GM06990 (cell line): Measurements from ENCODE around the gene MEIOSIN.
"Not testable (repeated sequence)": the region's sequence is repeated elsewhere in the genome, so short reads cannot be mapped to it uniquely, and the experiment has no call there.

Source experiments
- DNase-seq: peaks from one replicate; pipeline ENCODE4 v3.0.0-alpha.2; 2011; ENCODE audit not compliant: insufficient read length; ENCODE audit errors: extremely low read depth
- H3K27me3 ChIP-seq: replicated peaks from 2 replicates; pipeline ENCODE4 v1.6.0; 2011; ENCODE audit warnings: low read length; ENCODE audit not compliant: control insufficient read depth, insufficient read depth
- H3K36me3 ChIP-seq: 2 replicates; pipeline ENCODE4 v1.5.1; 2011; ENCODE audit warnings: low read length; ENCODE audit not compliant: control insufficient read depth, insufficient read depth
- H3K4me3 ChIP-seq: replicated peaks from 2 replicates; pipeline ENCODE4 v1.5.1; 2011; ENCODE audit warnings: low read depth, mild to moderate bottlenecking, control low read depth, low read length
- CTCF ChIP-seq: IDR thresholded peaks from 2 replicates; pipeline ENCODE4 v1.5.1; 2011; ENCODE audit warnings: low read length, control low read depth, mild to moderate bottlenecking, inconsistent platforms; ENCODE audit not compliant: insufficient read depth, poor library complexity, severe bottlenecking

Gene MEIOSIN

DNA sequence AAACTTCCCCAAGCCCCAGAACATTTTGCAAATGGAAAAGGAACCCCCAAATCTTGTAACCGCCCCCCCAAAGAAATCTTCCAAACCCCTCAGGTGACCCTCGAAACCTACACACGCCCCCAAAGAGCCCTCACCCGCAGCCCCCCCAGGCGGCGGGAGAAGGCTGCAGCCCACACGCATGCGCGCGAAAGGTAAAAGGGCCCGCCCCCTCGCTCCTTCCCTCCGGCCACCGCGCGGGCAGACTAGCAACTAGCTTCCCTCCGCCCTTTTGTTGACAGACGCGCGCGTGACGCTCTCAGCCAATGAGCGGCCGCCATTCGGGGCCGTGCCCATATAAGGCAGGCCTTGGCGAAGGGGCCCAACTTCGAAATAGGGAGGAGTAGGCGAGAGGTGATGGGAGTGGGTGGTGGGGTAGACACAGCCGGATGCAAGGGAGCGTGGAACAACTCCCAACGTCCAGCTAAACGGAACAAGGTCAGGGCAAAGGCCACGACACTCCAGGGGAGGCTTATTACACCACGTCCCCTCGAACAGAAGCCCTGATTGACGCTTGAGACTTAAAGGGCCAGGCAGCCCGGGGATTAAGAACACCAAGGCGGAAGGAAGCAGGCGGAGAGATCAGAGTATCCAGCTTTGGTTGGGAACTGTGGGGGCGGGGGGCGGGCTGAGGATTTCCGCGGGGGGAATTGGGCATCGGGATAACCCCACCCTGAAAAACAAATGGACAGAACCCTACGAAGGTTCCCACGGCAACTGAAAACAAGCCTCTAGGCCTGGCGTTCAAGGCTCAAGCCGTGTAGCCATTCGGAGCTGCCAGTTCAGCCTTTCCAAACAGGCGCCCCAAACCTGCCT is 15.9 kb upstream of the MEIOSIN start:
- Histone ChIP-seq H3K27me3 (no peaks in the 10 kb centered on the region), H3K36me3 (peaks cover 20% of the 10 kb centered on the region), H3K4me3 (peak overlapping the region; percentile 84)
- TF ChIP-seq CTCF = peak; percentile 47
- DNase-seq = peak; percentile 99

GRCh38 chr19:45717983-45718650 is 15.1 kb upstream of the MEIOSIN start:
- no peak for DNase-seq
- Histone ChIP-seq H3K4me3 (peak overlapping the region; percentile 66), H3K27me3 (no peaks in the 10 kb centered on the region), H3K36me3 (peaks cover 15% of the 10 kb centered on the region)
- TF ChIP-seq CTCF = no peak

GRCh38 chr19:45720065-45720464 is 13.2 kb upstream of the MEIOSIN start:
- not testable (repeated sequence) for DNase-seq, H3K4me3 ChIP-seq, H3K27me3 ChIP-seq
- H3K36me3 ChIP-seq = peaks cover 18% of the 10 kb centered on the region

DNA sequence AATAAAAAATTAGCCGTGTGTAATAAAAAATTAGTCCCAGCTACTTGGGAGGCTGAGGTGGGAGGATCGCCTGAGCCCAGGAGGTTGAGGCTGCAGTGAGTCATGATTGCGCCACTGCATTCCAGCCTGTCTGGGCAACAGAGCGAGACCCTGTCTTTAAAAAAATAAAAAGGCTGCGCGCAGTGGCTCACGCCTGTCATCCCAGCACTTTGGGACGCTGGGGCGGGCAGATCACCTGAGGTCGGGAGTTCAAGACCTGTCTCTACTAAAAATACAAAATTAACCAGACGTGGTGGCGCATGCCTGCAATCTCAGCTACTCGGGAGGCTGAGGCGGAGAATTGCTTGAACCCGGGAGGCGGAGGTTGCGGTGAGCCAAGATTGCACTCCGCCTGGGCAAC is 4.6 kb upstream of the MEIOSIN start:
- H3K36me3 ChIP-seq, H3K4me3 ChIP-seq, H3K27me3 ChIP-seq, DNase-seq: not testable (repeated sequence)

GRCh38 chr19:45729800-45730290 is 3.4 kb upstream of the MEIOSIN start:
- Histone ChIP-seq H3K36me3 (peaks cover 5% of the 10 kb centered on the region), H3K4me3 (peak overlapping the region; percentile 87), H3K27me3 (no peaks in the 10 kb centered on the region)
- TF ChIP-seq CTCF = no peak
- DNase-seq = no peak

GRCh38 chr19:45730368-45731288 is 2.6 kb upstream of the MEIOSIN start, which contains the start of gene FBXO46:
Gene FBXO46 (minus strand): TSS chr19:45730896. CDS start chr19:45713495, 17,401 bp downstream.
- no peaks in the 10 kb centered on the region for H3K27me3 ChIP-seq
- DNase-seq = peak; percentile 89

More at GRCh38 chr19:45730368-45731288, 2.6 kb upstream of the MEIOSIN start, which contains the start of gene FBXO46:
- TF ChIP-seq CTCF = peak; percentile 40
- H3K36me3 ChIP-seq = peaks cover 5% of the 10 kb centered on the region
- peak within 1 kb of the TSS; percentile 87 for H3K4me3 ChIP-seq
